Measurements from ENCODE around the gene CLCN7.
A peak's percentile ranks its signal among the peaks of the same experiment; 100 is the strongest.
"Not testable (repeated sequence)": the region's sequence is repeated elsewhere in the genome, so short reads cannot be mapped to it uniquely, and the experiment has no call there.

The CLCN7 gene

GRCh38 chr16:1481906-1482835, 7.3 kb upstream of the CLCN7 start:
- H3K4me1 ChIP-seq (ENCODE audit: insufficient read depth, poor library complexity, severe bottlenecking), result no peaks in the 10 kb centered on the region
- no peak overlapping the region for H3K27ac ChIP-seq (ENCODE audit: poor library complexity, severe bottlenecking)
- no peaks in the 10 kb centered on the region for H3K36me3 ChIP-seq (ENCODE audit: low read depth)
- peaks cover 1% of the 10 kb centered on the region for H3K9me3 ChIP-seq (ENCODE audit: severe bottlenecking)
- no peak for ATAC-seq (ENCODE audit: low read depth)
- no peak overlapping the region for H3K4me3 ChIP-seq (ENCODE audit: severe bottlenecking)
- DNase-seq (ENCODE audit: low spot score), result no peak
- TF ChIP-seq CTCF (IDR thresholded peaks at IDR 0.05; ENCODE audit: poor library complexity, severe bottlenecking), result no peak
- no peaks in the 10 kb centered on the region for H3K27me3 ChIP-seq (ENCODE audit: insufficient read depth, poor library complexity, severe bottlenecking)

- ATAC-seq (ENCODE audit: low read depth); DNase-seq (ENCODE audit: low spot score); H3K27me3 ChIP-seq (ENCODE audit: insufficient read depth, poor library complexity, severe bottlenecking); H3K9me3 ChIP-seq (ENCODE audit: severe bottlenecking); H3K27ac ChIP-seq (ENCODE audit: poor library complexity, severe bottlenecking); H3K4me3 ChIP-seq (ENCODE audit: severe bottlenecking); H3K4me1 ChIP-seq (ENCODE audit: insufficient read depth, poor library complexity, severe bottlenecking); H3K36me3 ChIP-seq (ENCODE audit: low read depth): not testable (repeated sequence)
These were observed 4.1 kb upstream of the CLCN7 start for GRCh38 chr16:1478937-1479336.

GRCh38 chr16:1477033-1477432, 2.2 kb upstream of the CLCN7 start:
- Histone ChIP-seq H3K4me3 (ENCODE audit: severe bottlenecking) (no peak overlapping the region), H3K4me1 (ENCODE audit: insufficient read depth, poor library complexity, severe bottlenecking) (no peaks in the 10 kb centered on the region), H3K27me3 (ENCODE audit: insufficient read depth, poor library complexity, severe bottlenecking) (no peaks in the 10 kb centered on the region), H3K27ac (ENCODE audit: poor library complexity, severe bottlenecking) (no peak overlapping the region), H3K36me3 (ENCODE audit: low read depth) (no peaks in the 10 kb centered on the region), H3K9me3 (ENCODE audit: severe bottlenecking) (peaks cover 3% of the 10 kb centered on the region)
- no peak for TF ChIP-seq CTCF (IDR thresholded peaks at IDR 0.05; ENCODE audit: poor library complexity, severe bottlenecking)
- ATAC-seq (ENCODE audit: low read depth) (no peak), DNase-seq (ENCODE audit: low spot score) (no peak)

GRCh38 chr16:1475552-1476114, 805 bp upstream of the CLCN7 start:
- DNase-seq (ENCODE audit: low spot score) (no peak), ATAC-seq (ENCODE audit: low read depth) (no peak; the same call in 2 of the 3 replicates)
- H3K4me1 ChIP-seq (ENCODE audit: insufficient read depth, poor library complexity, severe bottlenecking), result no peaks in the 10 kb centered on the region
- H3K4me3 ChIP-seq (ENCODE audit: severe bottlenecking), result peak overlapping the region; percentile 71
- H3K36me3 ChIP-seq (ENCODE audit: low read depth), result no peaks in the 10 kb centered on the region
- peak overlapping the region; percentile 30 for H3K27ac ChIP-seq (ENCODE audit: poor library complexity, severe bottlenecking)
- TF ChIP-seq CTCF (IDR thresholded peaks at IDR 0.05; ENCODE audit: poor library complexity, severe bottlenecking), result no peak
- H3K9me3 ChIP-seq (ENCODE audit: severe bottlenecking), result peaks cover 3% of the 10 kb centered on the region
- no peaks in the 10 kb centered on the region for H3K27me3 ChIP-seq (ENCODE audit: insufficient read depth, poor library complexity, severe bottlenecking)

- TF ChIP-seq CTCF (IDR thresholded peaks at IDR 0.05; ENCODE audit: poor library complexity, severe bottlenecking), result no peak
- H3K4me3 ChIP-seq (ENCODE audit: severe bottlenecking), result peak overlapping the region; percentile 71
- DNase-seq (ENCODE audit: low spot score) (no peak), ATAC-seq (ENCODE audit: low read depth) (no peak)
- H3K4me1 ChIP-seq (ENCODE audit: insufficient read depth, poor library complexity, severe bottlenecking), result no peaks in the 10 kb centered on the region
- peak overlapping the region; percentile 30 for H3K27ac ChIP-seq (ENCODE audit: poor library complexity, severe bottlenecking)
- peaks cover 3% of the 10 kb centered on the region for H3K9me3 ChIP-seq (ENCODE audit: severe bottlenecking)
- H3K27me3 ChIP-seq (ENCODE audit: insufficient read depth, poor library complexity, severe bottlenecking), result no peaks in the 10 kb centered on the region
- H3K36me3 ChIP-seq (ENCODE audit: low read depth), result no peaks in the 10 kb centered on the region
These were observed 589 bp downstream of the CLCN7 start for GRCh38 chr16:1474082-1474795.

Data from RWPE2 (cell line).